Upper lobe of left lung (tissue), 6 donors: ENCODE measurements around the gene TNFRSF18. TPM values are rescaled to one million over a fixed set of nuclear protein-coding genes. Genes with fewer than 3 reads are reported as not detected.
"Not testable (repeated sequence)": the region's sequence is repeated elsewhere in the genome, so short reads cannot be mapped to it uniquely, and the experiment has no call there.

Source experiments
- ATAC-seq, 2 donors: fragments of 200-7000 bp; cut with Tn5 transposase; one replicate each; pipeline ENCODE4 v1.9.1; 2022; ENCODE audit warnings: mild to moderate bottlenecking in 2 of 2, moderate library complexity in 2 of 2; ENCODE audit not compliant: low FRiP score in 2 of 2
- DNase-seq, 2 donors: peaks; one replicate each; pipeline ENCODE4 v3.0.0-alpha.2; 2019 to 2020
- H3K27ac ChIP-seq, 4 donors: fragments of 200-600 bp; sonication (generic); one replicate each; pipeline ENCODE4 v1.5.1; 2016 to 2019
- H3K27me3 ChIP-seq, 4 donors: fragments of 200-600 bp; sonication (generic); one replicate each; pipeline ENCODE4 v1.5.1; 2017 to 2019
- H3K36me3 ChIP-seq, 4 donors: fragments of 200-600 bp; sonication (generic); one replicate each; pipeline ENCODE4 v1.5.1; 2016 to 2019
- H3K4me1 ChIP-seq, 4 donors: fragments of 200-600 bp; sonication (generic); one replicate each; pipeline ENCODE4 v1.5.1; 2018 to 2019
- H3K4me3 ChIP-seq, 4 donors: fragments of 200-600 bp; sonication (generic); one replicate each; pipeline ENCODE4 v1.5.1; 2017 to 2019; ENCODE audit warnings: mild to moderate bottlenecking in 2 of 4, moderate library complexity in 1 of 4
- H3K9me3 ChIP-seq, 4 donors: fragments of 200-600 bp; sonication (generic); one replicate each; pipeline ENCODE4 v1.5.1; 2018 to 2019
- EP300 ChIP-seq, 4 donors: sonication (generic); formaldehyde crosslinking; IDR thresholded peaks; one replicate each; pipeline ENCODE4 v1.5.1; 2017; ENCODE audit warnings: antibody characterized with exemption in 4 of 4, control low read depth in 2 of 4
- POLR2A ChIP-seq, 4 donors: fragments of 450-650 bp; IDR thresholded peaks; one replicate each; pipeline ENCODE4 v1.5.1; 2016 to 2017; ENCODE audit warnings: antibody characterized with exemption in 4 of 4, mild to moderate bottlenecking in 2 of 4
- POLR2AphosphoS5 ChIP-seq, 2 donors: sonication (generic); formaldehyde crosslinking; IDR thresholded peaks; one replicate each; pipeline ENCODE4 v1.5.1; 2017; ENCODE audit warnings: antibody characterized with exemption in 2 of 2
- WGBS, 2 donors: methylation state at CpG; one replicate each; pipeline ENCODE4 v1.1.5; 2017 to 2018; 5-methylcytosine and 5-hydroxymethylcytosine counted together
- total RNA-seq, 6 donors: library from RNA; depleted of rRNA in 4 of 6; stranded (reverse); fragments of >200 nt in 4 of 6; gene quantifications; one replicate each; pipeline versions ENCODE4 v1.1.0 to v1.2.1, GENCODE V29; 2016 to 2021
- TF ChIP-seq, protein P1 (sequence below), 6 experiments: fragments of 450-650 bp in 4 of 6; fragments of 200-600 bp in 2 of 6; sonication (generic) in 2 of 6; IDR thresholded peaks; one replicate each; pipeline ENCODE4 v1.5.1; 2016 to 2019; ENCODE audit warnings: antibody characterized with exemption in 6 of 6
- donor health status: DM: no; HTN: no; CAD: no; lungs with moderate emphysema.
- donor health status: DM: no; HTN: yes; CAD: no; lungs with severe emphysema.

TNFRSF18 gene
- total RNA-seq, 6 donors from 2014 or later: 0.89 to 3.4 (median 2.1) TPM; not detected in 1

DNA sequence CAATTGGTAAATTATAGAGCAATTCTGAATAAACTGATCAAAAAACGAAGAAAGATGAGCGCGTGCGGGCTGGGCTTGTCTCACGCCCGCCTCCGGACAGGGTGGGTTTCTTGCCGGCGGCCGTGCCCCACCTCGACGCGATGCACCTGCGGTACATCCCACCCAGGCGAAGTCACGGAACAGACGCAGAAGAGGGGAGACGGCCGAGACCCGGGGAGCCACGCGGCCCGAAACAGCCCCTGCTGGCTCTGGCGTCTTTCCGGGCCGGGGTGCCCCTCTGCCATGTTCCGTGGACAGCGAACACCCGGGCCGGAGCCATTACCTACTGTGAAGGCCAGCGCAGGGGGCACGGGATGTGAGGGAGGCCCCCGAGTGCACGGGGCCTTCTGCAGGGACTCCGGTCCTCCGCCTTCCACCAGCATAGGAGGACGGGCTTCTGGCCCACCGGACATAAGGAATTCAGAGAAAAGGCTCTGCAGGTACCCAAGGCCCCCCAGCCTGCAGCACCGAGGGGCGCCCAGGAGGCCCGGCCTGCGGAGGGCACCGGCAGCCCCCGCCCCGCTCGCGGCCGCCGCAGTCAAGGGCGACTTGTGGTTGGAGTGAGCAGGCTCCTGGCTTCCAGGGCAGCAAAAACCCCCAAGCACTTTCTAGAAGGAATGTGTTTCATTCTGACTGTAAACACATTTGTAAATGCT lies 47.7 kb upstream of the TNFRSF18 start:
- no peak overlapping the region for H3K27ac ChIP-seq
- ATAC-seq: no peak
- no peak overlapping the region for H3K4me3 ChIP-seq
- no peak for TF ChIP-seq EP300 (IDR thresholded peaks at IDR 0.05)
- H3K27me3 ChIP-seq: no peaks in the 10 kb centered on the region
- peaks cover 24 to 61% (median 44%) of the 10 kb centered on the region in 4 donors for H3K36me3 ChIP-seq
- H3K9me3 ChIP-seq: no peaks in the 10 kb centered on the region
- WGBS, 2 donors: 94 to 96% methylated on average over 30 to 50 of the region's 50 CpGs
- DNase-seq: peak in 1 of 2 donors; percentile 81
- peaks cover 0 to 8% (median 2%) of the 10 kb centered on the region in 4 donors for H3K4me1 ChIP-seq

DNA sequence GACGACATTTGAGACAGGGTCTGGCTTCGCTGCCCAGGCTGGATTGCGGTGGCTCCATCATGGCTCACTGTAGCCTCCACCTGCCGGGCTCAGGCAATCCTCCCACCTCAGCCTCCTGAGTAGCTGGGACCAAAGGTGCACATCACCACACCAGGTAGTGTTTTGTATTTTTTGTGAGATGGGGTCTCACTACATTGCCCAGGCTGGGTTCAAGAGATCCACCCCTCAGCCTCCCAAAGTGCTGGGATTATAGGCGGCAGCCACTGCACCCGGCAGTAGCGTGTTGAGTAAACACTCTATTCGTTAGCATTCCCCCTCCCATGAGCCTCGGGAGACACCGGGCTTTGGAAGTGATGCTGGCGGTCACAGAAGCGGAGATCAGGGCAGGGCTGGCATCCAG lies 46.9 kb upstream of the TNFRSF18 start:
- WGBS, 2 donors: 87 to 93% methylated on average over 12 of the region's 12 CpGs
- DNase-seq: no peak
- Histone ChIP-seq H3K27me3 (no peaks in the 10 kb centered on the region), H3K4me1 (peaks cover 0 to 3% (median under 1%) of the 10 kb centered on the region in 4 donors), H3K27ac (no peak overlapping the region), H3K4me3 (no peak overlapping the region), H3K36me3 (peaks cover 21 to 53% (median 38%) of the 10 kb centered on the region in 4 donors), H3K9me3 (no peaks in the 10 kb centered on the region)
- no peak for ATAC-seq
- TF ChIP-seq, protein P1, sequence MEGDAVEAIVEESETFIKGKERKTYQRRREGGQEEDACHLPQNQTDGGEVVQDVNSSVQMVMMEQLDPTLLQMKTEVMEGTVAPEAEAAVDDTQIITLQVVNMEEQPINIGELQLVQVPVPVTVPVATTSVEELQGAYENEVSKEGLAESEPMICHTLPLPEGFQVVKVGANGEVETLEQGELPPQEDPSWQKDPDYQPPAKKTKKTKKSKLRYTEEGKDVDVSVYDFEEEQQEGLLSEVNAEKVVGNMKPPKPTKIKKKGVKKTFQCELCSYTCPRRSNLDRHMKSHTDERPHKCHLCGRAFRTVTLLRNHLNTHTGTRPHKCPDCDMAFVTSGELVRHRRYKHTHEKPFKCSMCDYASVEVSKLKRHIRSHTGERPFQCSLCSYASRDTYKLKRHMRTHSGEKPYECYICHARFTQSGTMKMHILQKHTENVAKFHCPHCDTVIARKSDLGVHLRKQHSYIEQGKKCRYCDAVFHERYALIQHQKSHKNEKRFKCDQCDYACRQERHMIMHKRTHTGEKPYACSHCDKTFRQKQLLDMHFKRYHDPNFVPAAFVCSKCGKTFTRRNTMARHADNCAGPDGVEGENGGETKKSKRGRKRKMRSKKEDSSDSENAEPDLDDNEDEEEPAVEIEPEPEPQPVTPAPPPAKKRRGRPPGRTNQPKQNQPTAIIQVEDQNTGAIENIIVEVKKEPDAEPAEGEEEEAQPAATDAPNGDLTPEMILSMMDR (IDR thresholded peaks at IDR 0.05): no peak
- TF ChIP-seq POLR2AphosphoS5 (IDR thresholded peaks at IDR 0.05) (no peak), POLR2A (IDR thresholded peaks at IDR 0.05) (no peak), EP300 (IDR thresholded peaks at IDR 0.05) (no peak)

DNA sequence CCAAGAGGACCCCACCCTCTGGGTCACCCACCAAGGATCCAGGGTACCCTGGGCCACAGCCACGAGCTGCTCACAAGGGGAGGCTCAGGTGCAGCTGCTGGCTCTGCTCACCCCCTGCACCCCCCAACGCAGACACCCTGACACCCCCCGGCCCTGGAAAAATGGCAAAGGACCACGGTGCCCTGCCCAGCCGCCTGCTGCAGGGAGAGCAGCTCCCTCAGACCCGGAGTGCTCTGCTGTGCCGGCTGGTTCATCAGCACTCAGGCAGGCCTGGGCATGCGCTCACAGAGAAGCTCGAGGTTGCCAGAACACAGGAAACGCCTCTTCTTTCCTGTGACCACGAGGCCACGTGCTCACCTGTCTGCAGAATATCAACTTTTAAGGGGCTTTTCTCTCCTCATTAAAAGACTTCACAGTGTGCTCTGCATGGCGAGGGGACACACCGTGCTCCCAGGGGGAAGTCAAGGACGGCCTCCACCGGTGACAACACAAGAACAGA lies 44.4 kb upstream of the TNFRSF18 start:
- WGBS, 2 donors: 80 to 82% methylated on average over 6 to 11 of the region's 16 CpGs
- TF ChIP-seq, protein P1 (IDR thresholded peaks at IDR 0.05): no peak
- TF ChIP-seq POLR2A (IDR thresholded peaks at IDR 0.05): no peak
- TF ChIP-seq EP300 (IDR thresholded peaks at IDR 0.05): no peak
- TF ChIP-seq POLR2AphosphoS5 (IDR thresholded peaks at IDR 0.05): no peak
- H3K9me3 ChIP-seq: no peaks in the 10 kb centered on the region
- H3K27ac ChIP-seq: no peak overlapping the region
- DNase-seq: peak in 1 of 2 donors; percentile 62
- no peak overlapping the region for H3K4me3 ChIP-seq
- H3K36me3 ChIP-seq: peaks cover 16 to 39% (median 27%) of the 10 kb centered on the region in 4 donors
- ATAC-seq: no peak
- peaks cover 5 to 16% (median 9%) of the 10 kb centered on the region in 4 donors for H3K4me1 ChIP-seq
- peaks cover 0 to 19% (median 8%) of the 10 kb centered on the region in 4 donors for H3K27me3 ChIP-seq

DNA sequence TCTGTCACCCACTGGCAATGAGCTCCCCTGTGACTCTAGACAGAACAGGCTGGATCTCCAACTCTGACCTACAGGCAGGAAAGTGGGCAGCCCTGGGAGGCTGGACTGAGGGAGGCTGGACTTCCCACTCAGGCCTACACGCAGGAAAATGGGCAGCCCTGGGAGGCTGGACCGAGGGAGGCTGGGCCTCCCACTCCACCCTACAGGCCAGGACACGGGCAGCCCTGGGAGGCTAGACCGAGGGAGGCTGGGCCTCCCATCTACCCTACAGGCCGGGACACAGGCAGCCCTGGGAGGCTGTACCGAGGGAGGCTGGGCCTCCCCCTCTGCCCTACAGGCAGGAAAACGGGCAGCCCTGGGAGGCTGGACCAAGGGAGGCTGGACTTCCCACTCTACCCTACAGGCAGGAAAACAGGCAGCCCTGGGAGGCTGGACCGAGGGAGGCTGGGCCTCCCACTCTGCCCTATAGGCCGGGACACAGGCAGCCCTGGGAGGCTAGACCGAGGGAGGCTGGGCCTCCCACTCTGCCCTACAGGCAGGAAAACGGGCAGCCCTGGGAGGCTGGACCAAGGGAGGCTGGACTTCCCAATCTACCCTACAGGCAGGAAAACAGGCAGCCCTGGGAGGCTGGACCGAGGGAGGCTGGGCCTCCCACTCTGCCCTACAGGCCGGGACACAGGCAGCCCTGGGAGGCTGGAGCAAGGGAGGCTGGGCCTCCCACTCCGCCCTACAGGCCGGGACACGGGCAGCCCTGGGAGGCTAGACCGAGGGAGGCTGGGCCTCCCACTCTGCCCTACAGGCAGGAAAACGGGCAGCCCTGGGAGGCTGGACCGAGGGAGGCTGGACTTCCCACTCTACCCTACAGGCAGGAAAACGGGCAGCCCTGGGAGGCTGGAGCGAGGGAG lies 41.9 kb upstream of the TNFRSF18 start:
- Histone ChIP-seq H3K36me3 (peaks cover 0 to 13% (median 5%) of the 10 kb centered on the region in 4 donors), H3K4me1 (peaks cover 5 to 23% (median 9%) of the 10 kb centered on the region in 4 donors), H3K27me3 (peaks cover 0 to 25% (median 12%) of the 10 kb centered on the region in 4 donors)
- ATAC-seq, DNase-seq, H3K27ac ChIP-seq, H3K9me3 ChIP-seq, H3K4me3 ChIP-seq: not testable (repeated sequence)
- WGBS, 2 donors: 76 to 93% methylated on average over 3 to 13 of the region's 21 CpGs

DNA sequence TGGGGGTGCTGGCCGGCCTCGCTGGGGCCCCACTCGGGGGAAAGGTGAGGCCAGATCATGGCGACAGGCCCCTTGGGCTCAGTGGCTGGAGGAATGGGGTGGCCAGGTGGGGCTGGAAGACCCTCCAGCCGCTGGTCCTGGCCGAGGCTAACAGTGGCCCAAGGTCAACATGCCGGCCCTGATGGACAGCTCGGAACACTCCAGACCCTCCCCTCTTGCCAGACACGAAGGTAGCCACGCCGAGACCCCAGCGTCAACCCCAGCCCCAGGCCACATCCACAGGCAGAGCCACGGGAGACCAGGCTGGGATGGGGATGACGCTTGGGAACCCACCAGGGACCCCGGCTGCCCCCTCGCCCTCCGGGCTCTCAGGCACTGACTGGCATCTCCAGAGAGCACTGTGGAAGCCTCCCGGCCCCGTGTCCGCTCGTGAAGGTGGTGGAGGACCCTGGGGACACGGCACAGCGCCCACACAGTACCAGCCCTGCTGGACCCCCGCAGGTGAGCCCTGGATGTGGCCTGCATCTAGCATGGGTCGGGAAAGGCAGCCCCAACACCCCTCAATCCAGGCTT lies 41.0 kb upstream of the TNFRSF18 start:
- Histone ChIP-seq H3K36me3 (peaks cover 0 to 8% (median under 1%) of the 10 kb centered on the region in 4 donors), H3K27ac (no peak overlapping the region), H3K9me3 (no peaks in the 10 kb centered on the region), H3K27me3 (peaks cover 0 to 25% (median 12%) of the 10 kb centered on the region in 4 donors), H3K4me3 (no peak overlapping the region), H3K4me1 (peaks cover 5 to 23% (median 9%) of the 10 kb centered on the region in 4 donors)
- WGBS, 2 donors: 72% methylated on average over 21 of the region's 25 CpGs; no CpG with 5 or more reads in 1 of the 2 donors
- ATAC-seq (no peak), DNase-seq (peak in 1 of 2 donors; percentile 74)
- TF ChIP-seq POLR2AphosphoS5 (IDR thresholded peaks at IDR 0.05) (no peak), EP300 (IDR thresholded peaks at IDR 0.05) (no peak), POLR2A (IDR thresholded peaks at IDR 0.05) (no peak)
